K562 (cell line): ENCODE data around the gene PTGES3L. TPM values are rescaled to one million over a fixed set of nuclear protein-coding genes. Genes with fewer than 3 reads are reported as not detected.
A peak's percentile ranks its signal among the peaks of the same experiment; 100 is the strongest.

Source experiments
- CREBBP ChIP-seq: IDR thresholded peaks from one replicate; pipeline ENCODE4 v1.6.1; 2012; ENCODE audit warnings: low read depth, mild to moderate bottlenecking, control low read depth, inconsistent platforms, low read length
- CREM ChIP-seq: IDR thresholded peaks from 2 replicates; pipeline ENCODE4 v1.6.1; 2014; ENCODE audit warnings: antibody characterized with exemption, low read depth
- FOXK2 ChIP-seq, 2 experiments: fragments of 450-650 bp; IDR thresholded peaks in 1 of 2; conservative IDR thresholded peaks in 1 of 2; 2 replicates each; pipeline ENCODE4 v1.6.1; 2016; ENCODE audit warnings: low read depth in 2 of 2, mild to moderate bottlenecking in 1 of 2
- NKRF ChIP-seq: fragments of 450-650 bp; IDR thresholded peaks from 2 replicates; pipeline ENCODE4 v1.6.1; 2016; ENCODE audit warnings: borderline replicate concordance
- RAD21 ChIP-seq, 2 experiments: fragments of 250-450 bp in 1 of 2; fragments of 450-650 bp in 1 of 2; sonication (Bioruptor Pico) in 1 of 2; formaldehyde crosslinking in 1 of 2; IDR thresholded peaks in 1 of 2; conservative IDR thresholded peaks in 1 of 2; 2 replicates each; pipeline versions ENCODE4 v1.4.0 to v1.8.0; 2020 to 2022; ENCODE audit warnings: mild to moderate bottlenecking in 2 of 2, moderate library complexity in 1 of 2
- RBM25 ChIP-seq: fragments of 200-400 bp; formaldehyde crosslinking; IDR thresholded peaks from 2 replicates; pipeline ENCODE4 v1.6.1; 2018; ENCODE audit warnings: low read length, low read depth, moderate library complexity; ENCODE audit not compliant: severe bottlenecking
- ZNF277 ChIP-seq: fragments of 250-450 bp; sonication (Bioruptor Pico); IDR thresholded peaks from 2 replicates; pipeline ENCODE4 v1.8.0; 2022; ENCODE audit warnings: inconsistent platforms, mild to moderate bottlenecking, moderate library complexity, borderline replicate concordance
- ZNF41 ChIP-seq: fragments of 250-450 bp; sonication (Bioruptor Pico); conservative IDR thresholded peaks from 2 replicates; pipeline ENCODE4 v1.4.0; 2020; ENCODE audit warnings: mild to moderate bottlenecking
- ZNF592 ChIP-seq: fragments of 450-650 bp; IDR thresholded peaks from 2 replicates; pipeline ENCODE4 v1.6.1; 2017; ENCODE audit warnings: antibody characterized with exemption, mild to moderate bottlenecking
- ZNF639 ChIP-seq, 2 experiments: fragments of 200-800 bp in 1 of 2; sonication (Bioruptor generic) in 1 of 2; sonication (generic) in 1 of 2; formaldehyde crosslinking in 1 of 2; IDR thresholded peaks in 1 of 2; conservative IDR thresholded peaks in 1 of 2; 2 replicates each; pipeline versions ENCODE4 v1.5.0 to v1.6.1; 2016 to 2020; ENCODE audit warnings: missing compliant biosample characterization in 1 of 2, missing genetic modification characterization in 1 of 2, missing genetic modification reagents in 1 of 2
- polyA plus RNA-seq, 8 experiments: library from polyadenylated mRNA; depleted of rRNA in 4 of 8; stranded (reverse) in 5 of 8; unstranded in 3 of 8; fragments of >200 nt; fragmentation: Nextera tagmentation in 2 of 8; fragmentation: Illumina TruSeq in 1 of 8; extraction: Ambion mirVana in 2 of 8; extraction: Trizol in 1 of 8; gene quantifications; 2 replicates each; pipeline versions ENCODE4 v1.2.1 to v1.2.3, GENCODE V29; 2011 to 2014; ENCODE audit warnings: inconsistent platforms in 1 of 8, missing spikeins in 1 of 8
- total RNA-seq, 7 experiments: library from RNA; depleted of rRNA in 6 of 7; stranded (reverse); fragments of >200 nt in 6 of 7; fragmentation: Illumina TruSeq in 2 of 7; extraction: Trizol in 2 of 7; gene quantifications; 2 replicates each; pipeline versions ENCODE4 v1.2.1 to v1.2.3, GENCODE V29; 2011 to 2021; ENCODE audit warnings: low replicate concordance in 1 of 7
- TF ChIP-seq, protein P1 (sequence below), 2 experiments: fragments of 450-650 bp in 1 of 2; IDR thresholded peaks; 2 replicates each; pipeline ENCODE4 v1.6.1; 2011 to 2017; ENCODE audit warnings: low read depth in 2 of 2, antibody characterized with exemption in 1 of 2, borderline replicate concordance in 1 of 2, low read length in 1 of 2, mild to moderate bottlenecking in 1 of 2, mixed read lengths in 1 of 2; ENCODE audit not compliant: control insufficient read depth in 1 of 2

PTGES3L gene
- total and polyA plus RNA-seq, 9 of the 15 experiments (the other 6 are each of a cell fraction or from before 2014, with no cell fraction given): 6.0 to 16.0 (median 9.6) TPM

DNA sequence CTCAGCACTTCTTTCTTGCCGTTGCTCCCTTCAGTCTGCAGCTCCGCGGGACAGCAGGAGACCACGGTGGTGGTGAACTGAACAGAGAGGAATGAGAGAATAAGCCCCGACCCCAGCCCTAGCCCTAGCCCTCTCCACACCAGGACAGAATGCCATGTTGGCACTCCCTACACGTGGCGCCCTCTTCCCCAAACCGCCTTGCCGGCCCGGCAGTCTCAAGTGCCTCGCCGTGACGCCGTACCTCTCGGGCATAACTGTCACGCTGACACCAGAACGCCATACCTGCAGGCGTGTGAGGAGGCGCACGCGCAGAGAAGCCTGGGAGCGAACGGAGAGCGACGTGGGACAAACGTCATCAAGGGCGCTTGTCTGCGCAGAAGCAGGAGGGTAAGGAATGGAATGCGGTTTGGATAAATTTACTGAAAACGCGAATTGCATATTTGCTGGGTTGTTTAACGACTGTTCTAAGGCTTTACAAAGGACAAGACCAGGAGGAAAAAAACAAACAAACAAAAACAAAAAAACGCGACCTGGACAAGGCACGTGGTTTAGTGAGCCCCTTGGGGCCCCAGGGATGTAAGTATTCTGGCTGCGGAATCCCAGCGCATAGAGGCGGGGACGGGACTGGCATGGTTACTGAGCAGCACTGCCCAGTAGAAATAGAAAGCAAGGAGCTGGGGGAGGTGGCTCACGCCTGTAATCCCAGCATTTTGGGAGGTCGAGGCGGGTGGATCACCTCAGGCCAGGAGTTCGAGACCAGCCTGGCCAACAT is 15.5 kb downstream of the PTGES3L start, which contains the start of gene AARSD1 (continued):
- TF ChIP-seq ZNF592 (peak; percentile 12; the same call in 1 of the 2 replicates), CREM (peak; percentile 97), RAD21 (CRISPR knock-in tag; conservative IDR thresholded peaks at IDR 0.05 in 1 of 2, IDR thresholded peaks at IDR 0.05 in 1 of 2) (no peak), FOXK2 (conservative IDR thresholded peaks at IDR 0.05 in 1 of 2, IDR thresholded peaks at IDR 0.05 in 1 of 2; ENCODE audit: low read depth in 2 of 2) (peak; percentile 48 to 75; a peak in 2 of 4 replicates), ZNF639 (CRISPR knock-in tag; conservative IDR thresholded peaks at IDR 0.05 in 1 of 2, IDR thresholded peaks at IDR 0.05 in 1 of 2) (no peak), CREBBP (no peak), NKRF (peak; percentile 96), ZNF277 (no peak), RBM25 (no peak), ZNF41 (CRISPR knock-in tag) (no peak)
- TF ChIP-seq, protein P1, sequence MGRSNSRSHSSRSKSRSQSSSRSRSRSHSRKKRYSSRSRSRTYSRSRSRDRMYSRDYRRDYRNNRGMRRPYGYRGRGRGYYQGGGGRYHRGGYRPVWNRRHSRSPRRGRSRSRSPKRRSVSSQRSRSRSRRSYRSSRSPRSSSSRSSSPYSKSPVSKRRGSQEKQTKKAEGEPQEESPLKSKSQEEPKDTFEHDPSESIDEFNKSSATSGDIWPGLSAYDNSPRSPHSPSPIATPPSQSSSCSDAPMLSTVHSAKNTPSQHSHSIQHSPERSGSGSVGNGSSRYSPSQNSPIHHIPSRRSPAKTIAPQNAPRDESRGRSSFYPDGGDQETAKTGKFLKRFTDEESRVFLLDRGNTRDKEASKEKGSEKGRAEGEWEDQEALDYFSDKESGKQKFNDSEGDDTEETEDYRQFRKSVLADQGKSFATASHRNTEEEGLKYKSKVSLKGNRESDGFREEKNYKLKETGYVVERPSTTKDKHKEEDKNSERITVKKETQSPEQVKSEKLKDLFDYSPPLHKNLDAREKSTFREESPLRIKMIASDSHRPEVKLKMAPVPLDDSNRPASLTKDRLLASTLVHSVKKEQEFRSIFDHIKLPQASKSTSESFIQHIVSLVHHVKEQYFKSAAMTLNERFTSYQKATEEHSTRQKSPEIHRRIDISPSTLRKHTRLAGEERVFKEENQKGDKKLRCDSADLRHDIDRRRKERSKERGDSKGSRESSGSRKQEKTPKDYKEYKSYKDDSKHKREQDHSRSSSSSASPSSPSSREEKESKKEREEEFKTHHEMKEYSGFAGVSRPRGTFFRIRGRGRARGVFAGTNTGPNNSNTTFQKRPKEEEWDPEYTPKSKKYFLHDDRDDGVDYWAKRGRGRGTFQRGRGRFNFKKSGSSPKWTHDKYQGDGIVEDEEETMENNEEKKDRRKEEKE (IDR thresholded peaks at IDR 0.05; ENCODE audit: borderline replicate concordance in 1 of 2, control insufficient read depth in 1 of 2, low read depth in 2 of 2, low read length in 1 of 2): no peak
